ENCODE results near the gene PRR36. TPM values are rescaled to one million over a fixed set of nuclear protein-coding genes. Genes with fewer than 3 reads are reported as not detected.
A peak's percentile ranks its signal among the peaks of the same experiment; 100 is the strongest.

Gene PRR36
- total RNA-seq, 1 donor from 2014 or later = 1.0 TPM

DNA sequence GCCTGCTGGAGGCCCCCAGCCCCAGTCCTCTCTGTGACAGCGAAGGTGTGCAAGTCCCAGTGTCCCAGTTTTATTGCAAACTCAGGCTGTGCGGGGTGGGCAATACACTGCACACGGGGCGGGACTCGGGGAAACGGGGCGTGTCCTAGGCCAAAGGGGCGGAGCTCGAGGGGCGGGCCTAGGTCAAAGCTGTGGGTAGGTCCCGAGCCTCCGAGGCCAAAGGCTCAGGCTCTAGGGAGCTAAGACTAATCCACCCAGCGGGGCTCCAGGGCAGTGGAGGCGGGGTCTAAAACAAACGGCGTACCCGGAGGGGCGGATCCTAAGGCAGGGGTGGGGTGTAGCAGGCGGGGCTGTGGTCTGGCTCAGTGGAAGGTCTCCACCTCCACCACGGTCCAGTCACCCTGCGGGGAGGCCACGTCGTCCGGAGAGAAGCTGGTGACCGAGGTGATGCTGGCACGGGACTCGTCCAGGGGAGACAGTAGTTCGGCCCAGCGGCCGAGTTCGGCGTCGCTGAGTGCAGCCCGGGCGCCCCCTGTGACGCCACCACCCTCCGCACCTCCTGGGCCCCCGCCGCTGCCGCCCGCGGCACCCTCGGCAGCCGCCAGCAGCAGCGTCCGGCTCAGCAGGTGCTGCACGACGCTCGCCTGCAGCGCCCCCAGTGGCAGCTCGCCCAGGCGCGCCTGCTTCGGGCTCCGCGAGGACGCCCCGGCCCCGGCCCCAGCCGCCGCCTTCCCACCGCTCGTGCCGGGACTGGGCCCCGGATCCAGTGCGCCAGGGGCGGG lies 5.3 kb downstream of the PRR36 start:
- TF ChIP-seq, protein P1, sequence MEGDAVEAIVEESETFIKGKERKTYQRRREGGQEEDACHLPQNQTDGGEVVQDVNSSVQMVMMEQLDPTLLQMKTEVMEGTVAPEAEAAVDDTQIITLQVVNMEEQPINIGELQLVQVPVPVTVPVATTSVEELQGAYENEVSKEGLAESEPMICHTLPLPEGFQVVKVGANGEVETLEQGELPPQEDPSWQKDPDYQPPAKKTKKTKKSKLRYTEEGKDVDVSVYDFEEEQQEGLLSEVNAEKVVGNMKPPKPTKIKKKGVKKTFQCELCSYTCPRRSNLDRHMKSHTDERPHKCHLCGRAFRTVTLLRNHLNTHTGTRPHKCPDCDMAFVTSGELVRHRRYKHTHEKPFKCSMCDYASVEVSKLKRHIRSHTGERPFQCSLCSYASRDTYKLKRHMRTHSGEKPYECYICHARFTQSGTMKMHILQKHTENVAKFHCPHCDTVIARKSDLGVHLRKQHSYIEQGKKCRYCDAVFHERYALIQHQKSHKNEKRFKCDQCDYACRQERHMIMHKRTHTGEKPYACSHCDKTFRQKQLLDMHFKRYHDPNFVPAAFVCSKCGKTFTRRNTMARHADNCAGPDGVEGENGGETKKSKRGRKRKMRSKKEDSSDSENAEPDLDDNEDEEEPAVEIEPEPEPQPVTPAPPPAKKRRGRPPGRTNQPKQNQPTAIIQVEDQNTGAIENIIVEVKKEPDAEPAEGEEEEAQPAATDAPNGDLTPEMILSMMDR (IDR thresholded peaks at IDR 0.05; ENCODE audit: insufficient read depth, low read length, poor library complexity, severe bottlenecking) = peak; percentile 9
- Histone ChIP-seq H3K4me3 (ENCODE audit: low read depth, low read length) (peak overlapping the region; percentile 34), H3K27me3 (ENCODE audit: control insufficient read depth, insufficient read depth, low read length) (peaks cover 37% of the 10 kb centered on the region), H3K36me3 (ENCODE audit: control insufficient read depth, insufficient read depth, low read length) (no peaks in the 10 kb centered on the region)
- DNase-seq (ENCODE audit: low read depth) = no peak

DNA sequence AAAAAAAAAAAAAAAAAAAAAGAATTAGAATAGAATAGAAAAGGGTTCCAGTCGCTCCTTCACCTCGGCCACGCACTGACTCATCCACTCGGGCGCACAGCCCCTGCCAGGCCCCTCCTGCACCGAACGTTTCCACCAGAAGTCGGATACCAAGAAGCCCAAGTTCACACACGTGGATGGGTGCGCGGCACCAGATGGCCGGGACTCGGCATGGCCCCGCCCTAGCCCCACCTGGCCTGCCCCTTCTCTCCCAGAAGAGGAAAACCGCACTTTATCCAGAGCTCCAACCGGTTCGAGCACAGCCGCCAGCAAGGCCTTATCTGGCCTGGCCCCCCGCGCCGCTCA lies 5.9 kb downstream of the PRR36 start:
- no peak for DNase-seq (ENCODE audit: low read depth)

DNA sequence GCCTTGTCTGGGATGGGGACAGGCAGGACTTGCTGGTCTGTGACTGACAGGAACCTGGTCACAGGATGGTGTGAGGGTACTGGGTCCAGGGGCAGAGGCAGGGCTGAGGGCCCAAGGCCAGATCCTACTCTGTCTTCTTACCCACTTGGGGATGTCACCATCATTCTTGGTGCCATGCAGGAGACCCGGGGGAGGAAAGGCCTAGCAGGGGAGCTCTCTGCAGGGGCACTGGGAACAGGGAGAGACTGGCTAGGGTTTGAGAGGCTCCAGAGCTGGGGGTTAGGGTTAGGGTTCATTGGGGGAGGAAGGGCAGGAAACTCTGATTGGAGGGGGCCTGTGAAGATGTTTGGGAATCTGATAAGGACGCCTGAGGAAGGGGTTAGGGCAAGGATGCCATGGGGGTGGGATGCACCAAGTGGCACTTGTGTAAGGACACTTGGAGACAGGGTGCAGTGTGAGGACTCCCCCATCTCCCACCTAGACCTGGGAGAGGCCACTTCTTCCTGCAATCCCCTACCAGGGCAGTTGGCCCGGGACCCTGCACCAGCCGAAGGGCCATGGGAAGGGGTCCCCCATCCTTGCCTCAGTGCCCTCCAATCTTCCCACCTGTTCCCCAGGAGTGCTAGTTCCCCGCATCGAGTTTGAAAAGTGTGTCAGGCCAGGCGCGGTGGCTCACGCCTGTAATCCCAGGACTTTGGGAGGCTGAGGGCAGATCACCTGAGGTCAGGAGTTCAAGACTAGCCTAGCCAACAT lies 6.9 kb downstream of the PRR36 start:
- no peaks in the 10 kb centered on the region for H3K36me3 ChIP-seq (ENCODE audit: control insufficient read depth, insufficient read depth, low read length)
- H3K27me3 ChIP-seq (ENCODE audit: control insufficient read depth, insufficient read depth, low read length) = peaks cover 34% of the 10 kb centered on the region
- no peak overlapping the region for H3K4me3 ChIP-seq (ENCODE audit: low read depth, low read length)
- TF ChIP-seq, protein P1 (IDR thresholded peaks at IDR 0.05; ENCODE audit: insufficient read depth, low read length, poor library complexity, severe bottlenecking) = no peak
- no peak for DNase-seq (ENCODE audit: low read depth)

More for the DNA sequence above, 5.9 kb downstream of the PRR36 start:
- TF ChIP-seq, protein P1 (IDR thresholded peaks at IDR 0.05; ENCODE audit: insufficient read depth, low read length, poor library complexity, severe bottlenecking) = no peak
- H3K36me3 ChIP-seq (ENCODE audit: control insufficient read depth, insufficient read depth, low read length) = no peaks in the 10 kb centered on the region
- no peak overlapping the region for H3K4me3 ChIP-seq (ENCODE audit: low read depth, low read length)
- H3K27me3 ChIP-seq (ENCODE audit: control insufficient read depth, insufficient read depth, low read length) = peaks cover 37% of the 10 kb centered on the region

- H3K36me3 ChIP-seq (ENCODE audit: control insufficient read depth, insufficient read depth, low read length) = no peaks in the 10 kb centered on the region
- TF ChIP-seq, protein P1 (IDR thresholded peaks at IDR 0.05; ENCODE audit: insufficient read depth, low read length, poor library complexity, severe bottlenecking) = no peak
- peaks cover 41% of the 10 kb centered on the region for H3K27me3 ChIP-seq (ENCODE audit: control insufficient read depth, insufficient read depth, low read length)
- DNase-seq (ENCODE audit: low read depth) = no peak
- H3K4me3 ChIP-seq (ENCODE audit: low read depth, low read length) = no peak overlapping the region
Observed at GRCh38 chr19:7866399-7867091, 7.6 kb downstream of the PRR36 start.

- no peak overlapping the region for H3K4me3 ChIP-seq (ENCODE audit: low read depth, low read length)
- no peaks in the 10 kb centered on the region for H3K36me3 ChIP-seq (ENCODE audit: control insufficient read depth, insufficient read depth, low read length)
- peaks cover 52% of the 10 kb centered on the region for H3K27me3 ChIP-seq (ENCODE audit: control insufficient read depth, insufficient read depth, low read length)
- TF ChIP-seq, protein P1 (IDR thresholded peaks at IDR 0.05; ENCODE audit: insufficient read depth, low read length, poor library complexity, severe bottlenecking) = no peak
- DNase-seq (ENCODE audit: low read depth) = no peak
Observed at GRCh38 chr19:7865262-7865911, 8.8 kb downstream of the PRR36 start.
